Measurements from ENCODE around the gene SECISBP2.
A peak's percentile ranks its signal among the peaks of the same experiment; 100 is the strongest.
"Not testable (repeated sequence)": the region's sequence is repeated elsewhere in the genome, so short reads cannot be mapped to it uniquely, and the experiment has no call there.

Gene SECISBP2

GRCh38 chr9:89309608-89310474 is 8.5 kb upstream of the SECISBP2 start:
- peak; percentile 27 for DNase-seq

- DNase-seq, result peak; percentile 100
Observed at GRCh38 chr9:89310475-89311345, 7.6 kb upstream of the SECISBP2 start, which contains the start of gene CKS2. Gene CKS2, plus strand, starts transcription at chr9:89311195. Its CDS starts 98 bp downstream, at chr9:89311293.

- no peak for DNase-seq
Observed at GRCh38 chr9:89311346-89312221, 6.7 kb upstream of the SECISBP2 start.

- DNase-seq, result peak; percentile 35
Observed at GRCh38 chr9:89312222-89312571, 6.1 kb upstream of the SECISBP2 start.

- DNase-seq, result no peak
Observed at GRCh38 chr9:89313842-89314241, 4.5 kb upstream of the SECISBP2 start.

- no peak for DNase-seq
Observed at GRCh38 chr9:89314955-89315354, 3.3 kb upstream of the SECISBP2 start.

GRCh38 chr9:89315482-89315881 is 2.8 kb upstream of the SECISBP2 start:
- DNase-seq, result no peak

GRCh38 chr9:89317282-89317681 is 1.0 kb upstream of the SECISBP2 start:
- no peak for DNase-seq

GRCh38 chr9:89319015-89319905 is 960 bp downstream of the SECISBP2 start:
- DNase-seq, result no peak

- no peak for DNase-seq
Observed at GRCh38 chr9:89323390-89323789, 5.1 kb downstream of the SECISBP2 start.

GRCh38 chr9:89325733-89326132 is 7.4 kb downstream of the SECISBP2 start:
- no peak for DNase-seq

- DNase-seq, result no peak
Observed at GRCh38 chr9:89328064-89328463, 9.8 kb downstream of the SECISBP2 start.

- no peak for DNase-seq
Observed at GRCh38 chr9:89329917-89330316, 11.6 kb downstream of the SECISBP2 start.

- DNase-seq, result no peak
Observed at GRCh38 chr9:89330513-89330912, 12.2 kb downstream of the SECISBP2 start.

GRCh38 chr9:89339807-89340206 is 21.5 kb downstream of the SECISBP2 start:
- no peak for DNase-seq

- no peak for DNase-seq
Observed at GRCh38 chr9:89340332-89340731, 22.0 kb downstream of the SECISBP2 start.

GRCh38 chr9:89342213-89342612 is 23.9 kb downstream of the SECISBP2 start:
- no peak for DNase-seq

- no peak for DNase-seq
Observed at GRCh38 chr9:89342948-89343347, 24.6 kb downstream of the SECISBP2 start.

GRCh38 chr9:89343812-89344211 is 25.5 kb downstream of the SECISBP2 start:
- not testable (repeated sequence) for DNase-seq

GRCh38 chr9:89345476-89345875 is 27.2 kb downstream of the SECISBP2 start:
- DNase-seq, result no peak

GRCh38 chr9:89346696-89347095 is 28.4 kb downstream of the SECISBP2 start:
- DNase-seq, result no peak

- DNase-seq, result no peak
Observed at GRCh38 chr9:89347651-89348050, 29.4 kb downstream of the SECISBP2 start.

All from CD4-positive, alpha-beta T cell treated with Interleukin-21 for 1 hour (primary cell).